HG03196 (cell line): ENCODE results near the gene GTF2A2.
"Not testable (repeated sequence)": the region's sequence is repeated elsewhere in the genome, so short reads cannot be mapped to it uniquely, and the experiment has no call there.

Experiments
- ATAC-seq: cut with Tn5 transposase; IDR thresholded peaks from one replicate; pipeline ENCODE4 v1.9.1; 2021; ENCODE audit not compliant: unreplicated experiment

GTF2A2 gene, protein sequence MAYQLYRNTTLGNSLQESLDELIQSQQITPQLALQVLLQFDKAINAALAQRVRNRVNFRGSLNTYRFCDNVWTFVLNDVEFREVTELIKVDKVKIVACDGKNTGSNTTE

DNA sequence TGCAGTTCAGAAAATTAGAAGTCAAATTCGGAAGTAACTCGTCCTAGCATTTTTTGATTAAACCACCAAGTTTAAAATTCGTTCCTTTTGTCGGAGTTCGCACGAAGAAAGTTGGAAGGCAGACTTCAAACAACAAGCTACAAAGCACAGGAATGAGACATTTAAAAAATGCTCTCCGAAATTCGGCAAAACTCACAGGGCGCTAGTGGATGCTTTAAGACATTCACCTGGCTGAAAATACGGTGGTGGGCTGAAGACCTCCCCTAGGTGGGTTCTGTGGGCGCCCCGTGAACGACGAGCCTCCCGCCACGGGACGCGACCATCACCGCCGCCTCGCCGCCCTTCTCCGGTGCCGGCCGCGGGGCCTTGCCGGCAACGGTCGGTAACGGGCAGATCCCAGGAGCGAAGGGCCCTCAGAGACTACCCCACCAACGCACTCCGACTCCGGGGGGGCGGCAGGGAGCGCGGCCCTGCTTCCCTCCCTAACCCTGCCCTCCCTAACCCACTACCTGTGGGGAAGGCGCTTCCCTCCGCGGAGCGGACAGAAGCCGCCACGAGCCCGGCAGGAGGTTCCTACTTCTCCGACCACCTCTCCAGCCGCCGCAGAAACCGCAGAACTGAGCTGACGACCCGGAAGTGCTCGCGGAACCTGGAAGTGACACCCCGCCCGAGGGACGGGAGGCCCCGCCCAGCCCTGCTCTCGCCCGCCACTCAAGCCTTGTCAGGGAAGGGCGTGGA is at the start of gene GTF2A2:
Gene GTF2A2, minus strand, starts transcription at position 619 of the 738 bp plus-strand sequence. CDS start 5,238 bp downstream, outside the sequence.
- peak; percentile 98 for ATAC-seq

DNA sequence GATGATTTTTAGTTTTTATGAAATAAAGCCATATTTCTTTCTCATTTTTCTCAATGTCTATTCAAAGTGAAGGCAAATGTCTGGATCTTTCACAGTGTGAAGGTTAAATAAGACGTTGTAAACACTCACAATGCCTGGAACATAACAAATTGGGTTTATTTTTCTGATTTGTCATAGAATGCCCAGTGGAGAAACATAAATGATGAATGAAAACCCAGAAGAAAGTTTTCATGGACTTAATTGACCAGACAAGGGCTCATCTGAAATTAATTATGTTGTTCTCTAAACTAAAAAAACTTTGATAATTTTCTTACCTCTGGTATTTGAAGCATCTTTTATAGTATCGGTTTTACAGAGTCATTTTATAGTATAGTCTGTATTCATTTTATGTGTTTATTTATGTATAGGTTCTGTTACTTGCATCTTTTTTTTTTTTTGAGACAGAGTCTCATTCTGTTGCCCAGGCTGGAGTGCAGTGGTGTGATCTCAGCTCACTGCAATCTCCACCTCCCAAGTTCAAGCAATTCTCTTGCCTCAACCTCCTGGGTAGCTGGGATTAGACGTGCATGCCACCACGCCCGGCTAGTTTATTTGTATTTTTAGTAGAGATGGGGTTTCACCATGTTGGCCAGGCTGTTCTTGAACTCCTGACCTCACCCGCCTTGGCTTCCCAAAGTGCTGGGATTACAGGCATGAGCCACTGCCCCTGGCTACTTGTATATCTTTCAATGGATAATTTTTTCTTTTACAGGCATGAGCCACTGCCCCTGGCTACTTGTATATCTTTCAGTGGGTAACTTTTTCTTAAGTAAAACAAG is 46.9 kb upstream of the GTF2A2 start:
- no peak for ATAC-seq

DNA sequence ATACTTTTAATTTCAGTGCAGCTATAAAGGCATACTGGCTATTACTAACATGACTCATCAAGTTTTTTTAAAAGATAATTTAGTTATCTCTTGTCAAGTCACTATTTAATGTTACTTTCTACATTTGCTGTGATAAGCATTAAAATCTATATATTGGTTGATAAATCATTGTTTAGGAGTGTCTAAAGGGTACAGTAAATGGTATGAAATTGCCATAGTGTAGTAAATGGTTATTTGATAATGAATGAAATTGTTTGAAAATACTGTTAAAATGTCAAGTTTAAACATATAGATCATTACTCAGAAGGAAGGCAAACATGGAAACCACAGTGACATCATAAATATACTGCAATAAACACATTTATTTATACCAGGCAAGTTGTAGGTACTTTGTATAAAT is 45.0 kb upstream of the GTF2A2 start:
- ATAC-seq, result no peak

DNA sequence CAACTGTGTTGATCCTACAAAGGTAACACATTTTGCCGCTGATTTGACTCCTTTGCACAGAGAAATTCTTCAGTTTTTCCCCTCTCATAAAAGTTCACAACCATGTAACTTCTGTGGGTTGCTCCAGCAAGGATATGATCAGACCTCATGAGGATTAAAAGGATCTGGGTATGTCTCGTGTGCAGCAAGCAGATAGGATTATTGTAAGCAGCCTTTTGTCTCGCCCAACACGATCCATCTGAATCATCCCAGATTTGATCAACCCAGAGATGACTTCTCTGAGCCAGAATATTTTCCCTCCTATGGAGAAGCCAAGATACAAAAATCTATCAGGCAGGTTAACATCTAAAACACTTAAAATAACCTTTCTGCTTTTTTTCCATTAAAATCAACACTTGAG is 44.6 kb upstream of the GTF2A2 start:
- ATAC-seq, result no peak

DNA sequence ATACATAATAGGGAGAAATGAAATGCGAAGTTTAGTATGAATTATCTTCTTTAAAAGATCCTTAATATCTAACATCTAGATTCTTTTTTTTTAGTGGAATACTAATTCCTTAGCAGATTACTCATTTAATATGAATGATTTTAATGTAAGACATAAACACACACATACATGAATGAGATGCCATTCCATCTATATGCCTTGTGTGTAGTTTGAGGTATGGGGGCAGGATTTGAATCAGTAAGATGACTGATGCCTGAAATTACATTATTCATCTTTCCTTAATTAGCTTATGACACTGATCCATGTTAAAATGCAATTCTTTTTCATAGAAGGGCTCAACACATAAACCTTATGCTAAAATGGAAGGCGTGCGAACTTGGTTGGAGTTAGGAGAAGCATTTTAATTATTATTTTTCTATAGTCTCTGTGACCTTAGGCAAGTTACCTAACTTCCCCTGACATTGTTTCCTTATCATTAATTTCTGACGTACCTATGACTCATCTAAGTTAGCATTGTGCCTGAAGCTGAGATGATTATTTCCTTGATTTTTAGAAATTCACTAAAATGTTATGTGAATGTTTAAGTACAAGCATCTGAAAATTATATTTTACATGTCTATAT is 42.6 kb upstream of the GTF2A2 start:
- no peak for ATAC-seq

DNA sequence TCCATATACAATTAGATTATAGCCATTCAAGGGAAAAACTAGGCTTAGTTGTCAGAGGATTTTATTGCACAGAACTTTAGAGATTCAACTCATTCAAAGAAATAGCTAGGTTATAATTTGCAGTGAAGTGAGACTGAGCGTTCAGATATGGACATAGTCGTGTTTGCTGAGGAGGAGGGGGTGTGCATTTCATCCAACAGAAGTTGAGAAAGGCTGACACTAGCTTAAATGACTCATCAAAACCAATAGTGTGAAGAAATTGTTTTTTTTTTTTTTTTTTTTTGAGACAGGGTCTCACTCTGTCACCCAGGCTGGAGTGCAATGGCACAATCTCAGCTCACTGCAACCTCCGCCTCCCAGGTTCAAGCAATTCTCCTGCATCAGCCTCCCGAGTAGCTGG is 40.8 kb upstream of the GTF2A2 start:
- not testable (repeated sequence) for ATAC-seq

DNA sequence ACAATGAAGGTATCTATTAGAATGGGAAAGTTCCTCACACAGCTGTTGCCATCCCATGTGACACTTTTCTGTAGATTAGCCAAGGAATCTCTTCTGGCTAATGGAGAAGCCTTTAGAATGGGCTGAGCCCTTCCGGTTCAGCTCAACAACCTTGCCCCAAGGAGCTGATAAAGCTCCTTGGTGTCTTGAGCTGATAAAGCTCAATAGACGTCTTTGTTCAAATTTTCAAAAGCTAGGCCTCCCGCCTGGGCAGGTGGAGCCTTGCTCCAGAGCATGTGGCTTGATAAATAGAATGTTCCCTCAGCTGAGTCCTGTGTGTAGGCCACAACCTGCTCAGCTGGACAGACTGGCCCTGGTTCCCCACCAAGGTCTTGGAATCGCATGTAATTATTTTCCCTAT is 39.0 kb upstream of the GTF2A2 start:
- ATAC-seq, result no peak

DNA sequence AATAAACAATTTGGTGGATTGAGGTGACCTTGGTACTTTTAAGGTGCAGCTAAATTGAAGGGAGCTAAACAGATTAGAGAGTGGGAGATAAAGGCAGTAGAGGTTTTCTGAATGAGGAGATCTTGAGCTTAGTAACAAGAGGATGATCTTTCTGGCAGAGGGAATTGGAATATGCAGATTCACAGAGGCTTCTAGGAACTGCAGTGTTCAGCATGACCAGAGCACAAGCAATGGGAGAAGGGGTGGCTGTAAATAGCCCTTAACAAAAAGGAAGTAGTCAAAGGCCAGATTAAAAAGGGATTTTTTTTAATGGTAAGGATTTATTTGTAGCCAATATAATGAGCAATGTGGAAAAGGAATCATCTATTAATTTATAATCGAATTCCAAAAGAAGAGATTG is 37.5 kb upstream of the GTF2A2 start:
- no peak for ATAC-seq

DNA sequence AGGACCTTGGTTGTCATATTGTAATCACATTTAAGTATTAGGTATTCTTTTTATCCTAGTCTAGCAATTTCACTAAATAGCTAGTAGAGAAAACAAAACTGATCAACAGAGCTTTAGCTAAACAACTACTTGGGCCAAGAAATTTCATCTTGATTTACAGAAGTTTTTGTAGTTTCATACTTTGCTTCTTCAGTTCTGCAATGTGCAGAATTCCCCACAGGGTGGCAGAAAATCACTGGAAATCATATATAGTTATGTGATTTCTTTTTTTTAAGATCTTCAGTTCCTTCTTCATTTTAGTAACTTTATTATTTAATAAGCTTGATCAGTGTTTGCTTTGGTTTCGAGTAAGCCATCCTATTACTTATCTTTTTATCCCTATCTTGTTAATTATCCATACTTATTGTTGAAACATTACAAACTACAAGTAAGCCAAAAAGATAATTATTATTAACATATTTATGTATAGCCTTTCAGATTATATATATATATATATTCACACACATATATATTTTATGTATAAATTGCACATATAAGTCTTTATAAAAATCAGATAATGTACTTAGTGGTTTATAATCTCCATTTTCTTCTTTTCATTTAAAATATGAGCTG is 34.0 kb upstream of the GTF2A2 start:
- no peak for ATAC-seq

DNA sequence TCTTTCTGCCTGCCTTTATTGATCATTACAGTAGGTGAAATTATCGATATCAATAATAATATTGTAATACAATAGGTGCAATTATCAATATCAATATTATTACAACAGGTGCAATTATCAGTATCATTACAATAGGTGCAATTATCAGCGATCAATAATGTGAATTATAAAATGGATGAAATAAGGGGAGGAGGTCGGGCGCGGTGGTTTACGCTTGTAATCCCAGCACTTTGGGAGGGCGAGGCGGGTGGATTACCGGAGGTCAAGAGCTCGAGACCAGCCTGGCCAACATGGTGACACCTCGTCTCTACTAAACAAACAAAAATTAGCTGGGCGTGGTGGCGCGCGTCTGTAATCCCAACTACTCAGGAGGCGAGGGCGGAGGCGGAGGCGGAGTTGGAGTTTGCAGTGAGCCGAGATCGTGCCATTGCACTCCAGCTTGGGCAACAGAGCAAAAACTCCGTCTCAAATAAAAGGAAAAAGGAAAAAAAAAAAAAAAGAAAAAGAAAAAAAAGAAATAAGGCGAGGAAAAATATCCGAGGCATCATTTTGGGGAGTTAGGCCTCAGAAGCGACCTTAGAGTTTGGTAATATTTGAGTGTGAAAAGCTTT is 32.4 kb upstream of the GTF2A2 start:
- no peak for ATAC-seq

DNA sequence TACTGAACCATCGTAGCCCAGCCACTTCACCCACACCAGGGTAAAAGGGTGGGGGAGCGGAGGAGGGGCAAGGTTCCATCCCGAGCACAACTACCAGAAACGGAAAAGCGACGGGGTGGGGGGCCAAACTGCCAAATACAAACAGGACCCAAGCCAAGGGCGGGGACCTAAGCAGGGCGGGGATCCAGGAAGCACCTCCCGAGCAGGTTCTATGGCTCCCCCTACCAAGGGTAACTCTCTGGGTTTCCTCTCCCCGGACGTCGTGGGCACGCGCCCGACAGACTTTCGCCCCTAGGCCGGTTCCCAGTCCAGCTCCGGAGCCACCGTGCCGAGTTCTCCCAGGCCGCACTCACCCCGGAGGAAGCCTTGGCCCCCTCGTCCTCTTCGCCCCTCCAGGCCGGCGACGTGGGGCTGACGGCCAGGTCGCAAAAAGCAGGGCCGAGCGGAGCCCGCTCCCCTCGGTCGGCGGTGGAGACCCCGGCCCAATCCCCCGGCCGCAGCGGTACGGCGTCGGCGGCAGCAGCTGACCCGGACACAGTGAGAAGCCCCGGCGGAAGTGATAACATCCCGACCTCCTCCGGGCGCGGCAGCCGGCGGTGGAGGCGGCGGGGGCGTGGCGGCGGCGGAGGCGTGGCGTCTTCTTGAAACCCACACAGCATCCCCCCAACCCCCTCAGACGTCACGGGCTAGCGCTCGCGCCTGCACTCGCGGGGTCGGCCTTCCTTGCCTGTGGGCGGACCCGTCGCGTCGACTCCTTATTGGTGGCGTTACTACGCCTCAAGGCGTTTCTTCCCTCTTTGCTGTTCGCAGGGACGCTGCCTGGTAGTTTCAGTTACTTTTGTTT is 31.7 kb upstream of the GTF2A2 start, which contains the start of gene BNIP2:
Gene BNIP2, minus strand, starts transcription at position 539 of the 844 bp plus-strand sequence. CDS start 6,863 bp downstream, outside the sequence.
- peak; percentile 84 for ATAC-seq

DNA sequence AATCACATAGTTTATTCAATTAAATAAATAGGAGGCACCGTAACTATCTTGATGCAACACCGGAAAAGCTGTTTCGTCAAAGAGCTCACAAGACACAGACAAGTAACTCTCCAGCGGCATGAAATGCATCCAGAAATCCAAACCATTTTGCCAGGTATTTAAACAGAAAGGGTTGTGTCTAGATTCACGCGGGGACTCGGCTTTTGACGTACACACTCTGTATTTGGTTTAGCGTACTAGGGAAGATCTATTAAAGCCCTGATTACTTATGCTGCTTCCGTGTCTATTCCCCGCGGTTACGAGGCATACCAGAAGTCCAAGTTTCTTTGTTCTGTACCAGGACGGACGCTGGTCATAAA is 31.1 kb upstream of the GTF2A2 start:
- peak; percentile 0 for ATAC-seq

DNA sequence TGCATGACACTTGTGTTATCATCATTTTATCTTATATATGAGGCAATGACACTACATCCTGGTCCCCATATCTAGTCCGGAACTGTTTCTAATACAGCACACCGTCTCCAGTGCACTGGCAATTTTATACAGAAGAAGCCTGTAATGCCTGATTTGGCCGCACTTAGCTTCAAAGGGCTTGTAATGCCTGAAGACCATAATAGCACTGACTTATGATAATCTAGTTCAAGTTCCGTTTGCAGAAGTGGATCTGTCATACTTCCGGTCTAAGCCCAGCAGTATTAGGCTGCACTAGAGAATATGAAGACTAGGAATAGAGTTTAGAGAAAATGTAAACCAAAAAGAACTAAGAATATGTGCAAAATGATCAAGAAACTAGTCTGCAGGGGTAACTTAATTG is 30.5 kb upstream of the GTF2A2 start:
- no peak for ATAC-seq

DNA sequence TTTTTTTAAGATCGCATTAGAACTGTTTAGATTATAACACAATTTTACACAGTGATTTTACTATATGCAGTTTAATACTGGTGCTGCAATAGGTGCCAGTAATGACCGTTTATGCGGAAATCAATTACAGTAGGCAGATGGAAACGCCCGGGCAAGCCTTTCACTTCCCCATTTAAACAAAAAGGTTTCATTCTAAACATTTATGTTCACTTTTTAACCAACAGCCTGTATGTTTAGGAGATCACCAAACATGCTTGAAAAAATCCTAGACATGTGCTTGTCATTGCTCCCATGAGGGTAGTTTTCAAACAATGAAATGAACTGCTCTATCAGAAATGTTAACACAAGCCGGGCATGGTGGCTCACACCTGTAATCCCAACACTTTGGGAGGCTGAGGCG is 29.1 kb upstream of the GTF2A2 start:
- no peak for ATAC-seq

DNA sequence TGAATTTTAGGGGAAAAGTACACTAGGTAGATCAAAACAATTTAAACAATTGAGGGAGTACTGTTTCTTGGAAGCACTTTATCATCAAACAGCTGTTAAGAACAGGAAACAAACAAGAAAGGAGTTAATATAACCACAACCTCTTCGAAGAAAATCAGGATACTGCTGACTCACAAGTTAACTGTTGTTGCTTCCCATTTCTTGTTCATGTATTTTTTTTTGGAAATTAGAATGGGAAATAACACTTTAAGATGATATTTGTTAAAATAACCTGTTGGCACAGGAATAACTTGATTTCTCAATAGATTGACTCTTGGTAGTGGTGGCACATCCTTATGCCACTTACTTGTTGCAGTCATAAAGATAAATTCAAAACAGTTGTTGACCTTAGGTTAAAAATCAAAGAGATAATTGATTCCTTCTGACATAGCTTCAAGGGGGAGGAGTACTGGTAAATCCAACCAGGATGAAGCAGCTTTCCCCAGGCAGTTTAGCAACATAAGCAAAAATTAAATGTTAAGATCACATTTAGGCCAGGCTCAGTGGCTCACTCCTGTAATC is 28.5 kb upstream of the GTF2A2 start:
- ATAC-seq, result no peak

DNA sequence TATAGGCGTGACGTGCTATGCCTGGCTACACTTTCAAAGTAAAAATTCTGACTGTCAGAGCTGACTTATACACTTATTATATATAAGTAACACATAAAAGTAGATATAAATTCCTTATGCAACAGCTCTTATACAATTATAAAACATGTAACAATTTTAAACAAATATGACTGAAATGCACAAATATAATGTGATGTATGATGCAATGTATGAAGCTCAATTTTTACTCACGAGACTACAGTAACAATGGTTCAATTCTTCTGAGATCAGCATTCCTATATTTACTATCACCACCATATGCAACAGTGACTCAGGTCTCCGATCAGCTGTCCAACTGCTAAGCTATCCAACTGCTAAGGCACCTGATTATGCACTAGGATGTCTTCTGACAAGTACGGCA is 23.6 kb upstream of the GTF2A2 start:
- ATAC-seq, result no peak

DNA sequence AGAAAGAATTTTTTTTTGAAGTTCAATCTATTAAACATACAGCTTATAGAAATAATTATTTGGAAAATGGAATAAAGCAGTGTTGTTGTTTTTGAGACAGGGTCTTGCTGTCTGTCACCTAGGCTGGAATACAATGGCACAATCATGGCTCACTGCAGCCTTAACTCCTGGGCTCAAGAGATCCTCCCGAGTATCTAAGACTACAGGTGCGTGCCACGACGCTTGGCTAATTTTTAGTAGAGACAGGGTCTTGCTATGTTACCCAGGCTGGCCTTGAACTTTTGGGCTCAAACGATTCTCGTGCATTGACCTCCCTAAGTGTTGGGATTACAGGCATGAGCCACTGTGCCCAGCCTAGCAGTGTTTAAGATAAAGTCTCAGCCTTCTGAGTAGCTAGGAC is 23.0 kb upstream of the GTF2A2 start:
- no peak for ATAC-seq

DNA sequence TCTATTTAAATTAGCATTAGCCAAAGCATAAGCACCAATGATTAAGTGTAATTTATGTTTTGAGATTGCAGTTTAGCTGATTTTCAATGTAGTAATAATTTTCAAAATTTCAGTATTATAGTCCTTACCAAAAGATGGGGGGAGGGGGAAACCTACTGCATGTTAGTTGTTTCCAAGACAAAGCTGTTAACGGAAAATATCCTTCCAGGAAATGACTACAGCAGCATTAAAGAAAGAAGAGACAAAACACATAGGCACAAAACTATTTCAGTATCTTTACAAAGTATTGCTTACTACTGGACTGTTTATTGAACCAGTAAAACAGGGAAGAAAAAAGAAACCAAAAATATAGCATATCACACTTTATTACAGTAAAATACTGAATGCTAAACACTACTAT is 21.3 kb upstream of the GTF2A2 start:
- ATAC-seq, result no peak

DNA sequence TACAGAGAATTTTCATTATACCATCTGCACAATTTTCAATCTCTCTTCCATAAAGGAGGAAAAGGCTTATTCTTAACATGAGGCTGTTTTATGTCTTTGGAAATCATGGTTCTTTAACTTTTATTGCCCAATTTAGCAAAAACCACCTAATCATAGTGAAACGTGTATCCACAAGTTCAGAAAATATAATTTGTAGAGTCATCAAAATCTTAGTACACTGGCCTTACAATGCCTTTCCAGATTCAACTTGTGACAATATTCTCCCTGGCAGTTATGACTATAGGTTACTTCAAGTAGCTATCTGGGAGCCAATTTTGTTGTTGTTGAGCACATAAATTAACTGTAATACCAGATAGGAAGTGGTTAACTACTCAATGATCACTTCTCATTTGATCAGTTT is 20.9 kb upstream of the GTF2A2 start:
- no peak for ATAC-seq

DNA sequence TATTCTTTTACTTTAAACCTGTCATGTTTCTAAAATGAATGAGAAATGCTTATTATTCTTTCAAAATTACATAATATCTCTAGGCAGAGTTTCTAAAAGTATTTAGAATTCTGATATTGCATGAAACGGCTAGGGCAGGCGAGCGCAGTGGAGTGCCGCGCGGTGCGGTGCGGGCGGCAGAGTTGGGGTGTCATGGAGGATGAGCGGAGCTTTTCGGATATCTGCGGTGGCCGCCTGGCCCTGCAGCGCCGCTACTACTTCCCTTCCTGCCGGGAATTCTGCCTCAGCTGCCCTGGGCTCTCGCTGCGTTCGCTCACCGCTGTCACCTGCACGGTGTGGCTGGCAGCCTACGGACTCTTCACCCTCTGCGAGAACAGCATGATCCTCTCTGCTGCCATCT is 19.2 kb upstream of the GTF2A2 start:
- no peak for ATAC-seq
